IPS-20b (cell line): ENCODE results near the gene TAGLN.

ENCODE experiments used
- H3K27ac ChIP-seq: one replicate; pipeline ENCODE4 v1.5.1; 2013; ENCODE audit warnings: low read length
- H3K27me3 ChIP-seq: 2 replicates; pipeline ENCODE4 v1.6.1; 2013; ENCODE audit warnings: mild to moderate bottlenecking, low read length, inconsistent platforms; ENCODE audit not compliant: insufficient read depth
- H3K36me3 ChIP-seq: 2 replicates; pipeline ENCODE4 v1.6.1; 2013; ENCODE audit warnings: low read depth, mild to moderate bottlenecking, inconsistent platforms, low read length, moderate library complexity; ENCODE audit not compliant: insufficient read depth
- H3K4me1 ChIP-seq: 2 replicates; pipeline ENCODE4 v1.6.1; 2013; ENCODE audit warnings: mild to moderate bottlenecking, control low read depth, inconsistent platforms, low read length, moderate library complexity; ENCODE audit not compliant: insufficient read depth
- H3K4me3 ChIP-seq: 2 replicates; pipeline ENCODE4 v1.5.1; 2013; ENCODE audit warnings: mild to moderate bottlenecking, low read length, inconsistent platforms
- H3K9ac ChIP-seq: 2 replicates; pipeline ENCODE4 v1.6.1; 2013; ENCODE audit warnings: low read depth, mild to moderate bottlenecking, inconsistent platforms, low read length, moderate library complexity
- H3K9me3 ChIP-seq: 2 replicates; pipeline ENCODE4 v1.6.1; 2013; ENCODE audit warnings: mild to moderate bottlenecking, low read depth, low read length, inconsistent platforms; ENCODE audit not compliant: insufficient read depth

Gene TAGLN

DNA sequence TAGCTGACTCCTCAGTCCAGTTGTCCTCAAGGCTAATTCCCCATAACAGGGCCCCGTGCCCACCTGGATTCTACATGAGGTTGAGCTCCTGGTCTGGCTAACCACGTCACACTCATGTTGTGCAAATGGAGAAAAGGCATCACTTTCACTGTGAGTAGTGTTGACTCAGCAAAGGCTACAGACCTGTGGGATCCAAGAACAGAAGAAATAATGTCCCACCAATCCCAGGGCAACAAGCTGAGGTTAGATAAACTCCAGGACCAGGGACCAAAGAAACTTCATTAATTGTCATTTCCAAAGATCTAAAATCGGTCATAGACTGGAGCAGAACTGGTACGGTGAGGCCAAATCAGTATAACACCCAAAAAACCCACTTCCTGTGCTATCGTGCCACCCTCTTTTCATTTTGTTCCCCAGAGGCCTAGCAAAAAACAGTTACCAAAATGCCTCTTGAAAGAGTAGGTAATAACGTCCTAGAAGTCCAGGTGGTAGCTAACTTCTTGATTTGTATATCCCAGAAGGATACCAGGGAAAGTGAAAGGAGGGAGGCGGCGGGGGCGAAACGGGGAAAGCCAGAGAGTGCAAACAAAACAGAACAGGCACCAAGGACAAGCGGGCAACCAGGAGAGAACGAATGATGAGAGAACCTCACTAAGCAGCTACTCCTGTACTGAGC, 31.3 kb downstream of the TAGLN start:
- Histone ChIP-seq H3K27ac (no peak overlapping the region), H3K27me3 (no peaks in the 10 kb centered on the region), H3K9me3 (no peaks in the 10 kb centered on the region), H3K9ac (peak overlapping the region; percentile 92; the same call in 1 of the 2 replicates), H3K4me1 (0 out of 2 replicates have a peak, but pooled peaks cover 10% of the 10 kb centered on the region), H3K36me3 (peaks cover 29% of the 10 kb centered on the region), H3K4me3 (no peak overlapping the region)

DNA sequence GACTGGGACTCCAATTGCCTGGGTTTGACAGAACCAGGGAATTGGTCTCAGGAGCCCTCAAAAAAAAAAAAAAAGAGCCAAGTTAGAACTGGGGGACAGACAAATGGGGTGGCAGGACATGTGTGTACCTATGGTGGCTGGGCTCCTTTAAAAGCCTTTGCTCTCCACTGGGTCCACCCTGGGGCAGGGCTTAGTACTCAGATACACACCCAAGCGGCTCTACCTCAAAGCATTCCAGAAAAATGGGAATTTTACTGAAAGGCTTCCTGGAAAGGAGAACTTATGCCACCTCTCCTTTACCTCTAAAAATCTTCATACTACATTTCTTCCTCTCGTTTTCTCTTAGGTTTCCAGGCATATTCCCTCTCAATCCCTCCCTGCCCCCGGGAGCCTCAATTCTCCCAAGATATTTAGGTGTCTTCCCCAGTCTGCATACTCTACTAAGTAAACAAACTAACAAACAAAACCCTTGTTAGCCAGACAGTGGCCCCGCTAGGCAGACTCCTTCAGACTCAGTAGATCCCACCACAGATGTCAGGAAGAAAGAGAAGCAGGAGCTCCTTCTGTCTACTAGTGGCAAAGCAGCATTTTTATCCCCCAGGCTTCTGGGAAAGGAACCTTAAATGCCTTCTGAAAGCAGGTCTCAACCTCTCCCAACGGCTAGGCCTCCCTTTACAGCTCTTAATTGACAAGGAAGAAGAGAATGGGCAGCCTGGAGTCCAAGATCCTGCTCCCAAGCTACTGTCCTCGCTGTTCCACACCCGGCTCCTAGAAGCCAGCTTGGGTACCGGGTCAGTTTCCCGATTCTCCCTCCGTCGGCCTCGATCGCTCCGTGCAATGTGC, 32.0 kb downstream of the TAGLN start:
- no peaks in the 10 kb centered on the region for H3K9me3 ChIP-seq
- H3K9ac ChIP-seq = peak overlapping the region; percentile 92
- peak overlapping the region; percentile 98 for H3K4me3 ChIP-seq
- H3K4me1 ChIP-seq = 0 out of 2 replicates have a peak, but pooled peaks cover 10% of the 10 kb centered on the region
- peaks cover 24% of the 10 kb centered on the region for H3K36me3 ChIP-seq
- H3K27ac ChIP-seq = no peak overlapping the region
- no peaks in the 10 kb centered on the region for H3K27me3 ChIP-seq

DNA sequence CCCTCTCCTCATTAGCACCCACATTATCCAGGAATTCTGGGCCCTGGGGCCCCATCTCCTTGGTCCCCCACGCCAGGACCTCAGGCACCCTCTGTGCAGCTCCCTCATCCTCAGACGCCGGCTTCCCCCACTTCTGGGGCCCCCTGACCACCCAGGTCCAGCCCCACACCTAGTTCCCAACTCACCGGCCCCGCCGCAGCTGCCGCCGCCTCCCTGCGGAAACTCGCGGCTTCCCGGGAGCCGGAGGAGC, 32.6 kb downstream of the TAGLN start, which contains the start of gene PCSK7:
PCSK7 (minus strand) TSS at position 232 of the 250 bp plus-strand sequence. CDS start 2,229 bp downstream, outside the sequence.
- Histone ChIP-seq H3K9ac (peak within 1 kb of the TSS; percentile 95), H3K9me3 (no peaks in the 10 kb centered on the region), H3K36me3 (peaks cover 26% of the 10 kb centered on the region), H3K4me1 (0 out of 2 replicates have a peak, but pooled peaks cover 10% of the 10 kb centered on the region), H3K4me3 (peak within 1 kb of the TSS; percentile 98), H3K27me3 (no peaks in the 10 kb centered on the region), H3K27ac (peak within 1 kb of the TSS; percentile 93)

DNA sequence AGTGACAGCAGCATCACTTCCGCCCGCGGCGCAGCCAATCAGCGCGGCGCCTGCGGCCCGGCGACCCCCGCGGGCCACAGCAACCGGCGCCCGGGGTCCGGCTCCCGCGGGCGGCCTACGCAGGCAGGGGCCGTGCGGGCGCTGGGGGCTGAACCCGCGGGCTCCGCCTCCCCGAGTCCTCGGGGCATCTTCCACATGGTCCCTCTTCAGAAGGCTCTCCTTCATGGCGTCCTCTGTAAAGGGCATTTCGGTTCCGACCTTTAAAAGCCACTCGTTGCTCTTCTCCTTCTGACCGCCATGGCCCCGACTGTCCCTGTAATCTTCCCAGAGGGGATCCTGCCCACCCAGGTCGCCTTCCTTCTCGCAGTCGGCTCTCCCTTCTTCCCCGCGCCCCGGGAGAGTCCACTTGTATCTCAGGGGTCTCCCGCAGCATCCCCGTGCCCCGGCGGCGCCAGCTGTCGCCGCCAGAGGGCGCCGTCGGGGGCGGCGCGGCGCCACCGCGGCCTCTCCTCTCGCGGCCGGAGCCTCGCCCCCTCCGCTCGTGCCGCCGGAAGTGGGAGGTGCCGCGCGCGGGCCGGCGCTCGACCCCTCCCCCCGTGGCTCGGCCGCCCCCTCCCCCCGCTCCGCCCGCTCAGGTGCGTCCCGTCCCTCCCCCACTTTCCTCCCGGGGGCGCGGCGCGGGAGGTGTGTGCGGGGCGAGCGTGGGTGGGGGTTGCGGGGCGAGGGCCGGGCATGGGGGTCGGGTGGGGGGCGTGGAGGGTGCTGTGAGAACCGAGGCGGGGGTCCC, 33.1 kb downstream of the TAGLN start, which contains the start of gene RNF214:
RNF214 (plus strand) TSS at position 580 of the 787 bp plus-strand sequence. CDS start 1,602 bp downstream, outside the sequence.
- no peaks in the 10 kb centered on the region for H3K9me3 ChIP-seq
- peak within 1 kb of the TSS; percentile 95 for H3K9ac ChIP-seq
- H3K4me1 ChIP-seq = 0 out of 2 replicates have a peak, but pooled peaks cover 10% of the 10 kb centered on the region
- H3K27me3 ChIP-seq = no peaks in the 10 kb centered on the region
- H3K27ac ChIP-seq = peak within 1 kb of the TSS; percentile 93
- peaks cover 24% of the 10 kb centered on the region for H3K36me3 ChIP-seq
- peak within 1 kb of the TSS; percentile 98 for H3K4me3 ChIP-seq

DNA sequence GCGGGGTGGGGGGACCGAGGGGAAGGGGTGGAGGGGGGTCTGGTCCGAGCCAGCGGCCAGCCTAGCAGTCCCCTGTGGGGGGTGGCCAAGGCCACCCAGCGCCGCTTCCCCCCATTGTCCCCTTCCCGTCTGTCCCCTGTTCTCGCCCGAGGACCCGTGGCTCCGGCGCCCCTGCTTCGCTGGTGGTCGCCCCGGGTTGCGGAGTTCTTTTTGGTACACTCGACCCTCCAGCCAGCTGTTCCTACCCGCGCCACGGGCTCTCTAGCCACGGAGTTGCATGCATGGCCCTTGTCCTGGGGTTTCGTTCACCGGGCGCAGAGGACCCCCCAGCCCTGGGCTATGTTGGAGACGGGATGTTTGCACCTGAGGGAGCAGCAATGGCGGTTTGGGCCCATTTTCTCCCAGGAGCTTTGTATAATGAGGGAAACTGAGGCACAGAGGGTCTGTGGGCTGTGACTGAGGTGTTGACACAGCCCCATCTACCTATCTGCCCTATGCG, 33.8 kb downstream of the TAGLN start:
- Histone ChIP-seq H3K9me3 (no peaks in the 10 kb centered on the region), H3K9ac (peak overlapping the region; percentile 95), H3K4me1 (0 out of 2 replicates have a peak, but pooled peaks cover 10% of the 10 kb centered on the region), H3K27me3 (no peaks in the 10 kb centered on the region), H3K4me3 (peak overlapping the region; percentile 96), H3K36me3 (peaks cover 20% of the 10 kb centered on the region), H3K27ac (peak overlapping the region; percentile 93)

DNA sequence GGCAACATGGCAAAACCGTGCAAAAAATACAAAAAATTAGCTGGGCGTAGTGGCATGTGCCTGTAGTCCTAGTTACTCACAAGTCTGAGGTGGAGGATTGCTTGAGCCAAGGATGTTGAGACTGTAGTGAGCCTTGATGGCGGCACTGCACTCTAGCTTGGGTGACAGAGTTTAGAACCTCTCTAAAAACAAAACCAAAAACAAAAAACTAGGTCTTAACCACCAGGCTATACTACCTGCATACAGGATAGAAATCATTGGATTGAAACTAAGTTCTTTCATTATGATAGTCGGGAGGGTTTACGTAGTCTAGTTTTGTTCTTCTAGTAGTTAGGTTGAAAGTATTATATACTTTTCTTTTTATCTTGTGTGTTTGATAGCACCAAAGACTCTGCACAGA, 39.1 kb downstream of the TAGLN start:
- H3K9me3 ChIP-seq = no peaks in the 10 kb centered on the region
- H3K4me1 ChIP-seq = 0 out of 2 replicates have a peak, but pooled peaks cover 5% of the 10 kb centered on the region
- H3K9ac ChIP-seq = no peak overlapping the region; the same call in 1 of the 2 replicates
- H3K27ac ChIP-seq = no peak overlapping the region
- H3K36me3 ChIP-seq = peaks cover 52% of the 10 kb centered on the region
- no peaks in the 10 kb centered on the region for H3K27me3 ChIP-seq
- H3K4me3 ChIP-seq = no peak overlapping the region

DNA sequence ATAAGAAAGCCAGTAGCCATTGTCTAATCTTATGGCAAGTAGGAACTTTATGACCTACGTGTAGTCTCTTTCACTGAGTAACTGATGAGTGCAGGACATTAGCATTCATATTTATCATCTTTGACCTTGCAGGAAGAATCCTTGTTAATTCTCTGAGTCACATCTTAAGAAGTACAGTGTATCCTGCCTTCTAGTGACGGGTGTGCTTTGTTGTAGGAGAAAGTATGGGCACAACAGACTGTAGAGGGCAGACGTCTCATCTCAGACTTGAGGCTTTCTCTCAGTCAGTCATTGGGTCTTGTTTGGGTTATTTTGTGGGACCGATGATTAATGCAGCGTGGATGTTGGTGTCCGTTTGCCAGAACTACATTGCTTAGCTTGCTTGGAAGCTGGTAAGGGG, 40.1 kb downstream of the TAGLN start:
- H3K27me3 ChIP-seq = no peaks in the 10 kb centered on the region
- H3K36me3 ChIP-seq = peaks cover 61% of the 10 kb centered on the region
- H3K4me1 ChIP-seq = no peaks in the 10 kb centered on the region
- no peaks in the 10 kb centered on the region for H3K9me3 ChIP-seq
- no peak overlapping the region for H3K4me3 ChIP-seq
- no peak overlapping the region for H3K27ac ChIP-seq
- no peak overlapping the region for H3K9ac ChIP-seq

DNA sequence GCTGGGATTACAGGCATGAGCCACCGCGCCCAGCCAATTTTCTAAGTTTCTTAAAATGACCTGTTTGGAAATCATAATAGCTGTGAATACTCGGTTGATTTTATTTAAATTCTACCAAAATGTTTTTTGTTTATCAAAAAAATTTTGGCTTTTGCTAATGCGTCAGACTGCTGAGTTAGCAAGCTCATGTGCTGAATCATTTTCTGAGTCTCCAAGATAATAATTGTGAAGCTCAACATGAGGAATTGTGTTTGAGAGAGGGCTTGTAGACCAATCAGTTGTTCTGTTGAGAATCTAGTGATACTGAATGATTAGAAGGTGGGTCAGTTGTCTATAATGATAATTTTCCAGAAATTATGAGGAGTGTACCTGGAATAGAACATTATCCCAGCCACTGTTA, 49.2 kb downstream of the TAGLN start:
- H3K27me3 ChIP-seq = no peaks in the 10 kb centered on the region
- H3K4me3 ChIP-seq = no peak overlapping the region
- no peak overlapping the region for H3K9ac ChIP-seq
- H3K27ac ChIP-seq = no peak overlapping the region
- peaks cover 73% of the 10 kb centered on the region for H3K36me3 ChIP-seq
- H3K9me3 ChIP-seq = no peaks in the 10 kb centered on the region
- no peaks in the 10 kb centered on the region for H3K4me1 ChIP-seq

DNA sequence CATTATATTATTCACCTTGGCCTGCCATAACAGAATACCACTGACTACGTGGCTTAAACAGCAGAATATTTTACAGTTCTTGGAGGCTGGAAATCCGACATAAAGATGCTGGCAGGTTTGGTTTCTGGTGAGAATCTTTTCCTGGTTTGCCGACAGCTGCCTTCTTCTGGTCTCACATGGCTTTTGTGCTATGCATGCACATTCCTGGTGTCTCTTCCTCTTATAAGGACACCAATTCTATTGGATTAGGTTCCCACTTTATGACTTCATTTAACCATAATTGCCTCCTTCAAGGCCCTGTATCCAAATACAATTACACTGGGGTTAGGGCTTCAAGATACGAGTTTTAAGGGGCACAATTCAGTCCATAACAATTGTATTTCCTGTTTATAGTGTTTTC, 50.4 kb downstream of the TAGLN start:
- H3K9me3 ChIP-seq = no peaks in the 10 kb centered on the region
- peaks cover 71% of the 10 kb centered on the region for H3K36me3 ChIP-seq
- H3K9ac ChIP-seq = no peak overlapping the region
- H3K27ac ChIP-seq = no peak overlapping the region
- H3K27me3 ChIP-seq = no peaks in the 10 kb centered on the region
- H3K4me1 ChIP-seq = no peaks in the 10 kb centered on the region
- no peak overlapping the region for H3K4me3 ChIP-seq

DNA sequence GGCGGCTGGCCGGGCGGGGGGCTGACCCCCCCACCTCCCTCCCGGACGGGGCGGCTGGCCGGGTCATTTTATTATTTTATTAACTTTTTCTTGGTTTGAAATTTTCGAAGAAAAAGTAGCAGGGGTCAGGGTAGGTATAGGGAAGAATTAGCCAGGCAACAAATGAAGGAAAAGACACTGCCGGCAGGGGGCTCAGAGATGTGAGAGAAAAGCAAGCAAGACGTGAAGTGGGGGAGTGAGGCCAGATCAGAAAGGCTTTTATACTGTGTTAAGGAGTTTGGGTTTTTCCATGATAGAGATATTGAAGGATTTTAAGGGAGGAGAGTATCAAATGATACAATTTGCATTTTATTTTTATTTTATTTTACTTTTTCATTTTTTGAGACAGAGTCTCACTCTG, 52.3 kb downstream of the TAGLN start:
- no peak overlapping the region for H3K9ac ChIP-seq
- no peaks in the 10 kb centered on the region for H3K4me1 ChIP-seq
- H3K27ac ChIP-seq = no peak overlapping the region
- H3K27me3 ChIP-seq = no peaks in the 10 kb centered on the region
- H3K4me3 ChIP-seq = no peak overlapping the region
- H3K9me3 ChIP-seq = no peaks in the 10 kb centered on the region
- H3K36me3 ChIP-seq = peaks cover 60% of the 10 kb centered on the region

DNA sequence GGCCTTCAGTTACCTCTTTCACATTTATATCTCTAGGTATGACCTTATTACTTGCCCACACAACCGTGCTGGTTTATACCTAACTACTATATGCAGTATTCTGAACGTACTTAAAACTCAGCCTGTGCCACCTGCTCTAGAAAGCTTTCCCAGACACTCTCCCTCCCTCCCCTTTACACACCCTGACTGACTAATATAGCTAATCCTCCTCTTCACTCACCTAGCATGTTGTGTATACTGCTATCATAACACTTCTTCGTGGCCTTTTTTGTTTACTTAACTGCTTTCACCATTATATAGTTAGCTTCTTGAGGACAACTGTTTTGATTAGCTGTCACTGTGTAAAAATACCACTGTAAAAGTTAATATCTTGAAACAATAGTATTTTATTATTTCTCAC, 56.8 kb downstream of the TAGLN start:
- Histone ChIP-seq H3K27me3 (no peaks in the 10 kb centered on the region), H3K36me3 (peaks cover 40% of the 10 kb centered on the region), H3K9me3 (no peaks in the 10 kb centered on the region), H3K4me1 (no peaks in the 10 kb centered on the region), H3K9ac (no peak overlapping the region), H3K27ac (no peak overlapping the region), H3K4me3 (no peak overlapping the region)
